ENCODE results near the gene SOWAHA. TPM values are rescaled to one million over a fixed set of nuclear protein-coding genes. Genes with fewer than 3 reads are reported as not detected.

Gene SOWAHA
- total and polyA plus RNA-seq, 11 donors: 0.03 to 0.50 (median 0.24) TPM; not detected in 6

GRCh38 chr5:132768485-132768868, 44.6 kb upstream of the SOWAHA start:
- no peaks in the 10 kb centered on the region for H3K9me3 ChIP-seq
- 98 to 100% (median 100%) methylated on average over 3 of the region's 3 CpGs for WGBS, 4 donors
- H3K4me3 ChIP-seq: no peak overlapping the region
- H3K27me3 ChIP-seq: no peaks in the 10 kb centered on the region
- intact Hi-C loops (cut with DNase I): loop anchor here in 1 of 10 donors (5.0 kb wide), 1 partner anchor 49 kb away; no protein-coding TSS in a partner anchor
- TF ChIP-seq POLR2A (IDR thresholded peaks at IDR 0.05): no peak
- no peak for TF ChIP-seq CTCF (IDR thresholded peaks at IDR 0.05)
- H3K36me3 ChIP-seq: peaks cover 0 to 21% (median 18%) of the 10 kb centered on the region in 9 donors
- H3K4me1 ChIP-seq: peaks cover 2 to 81% (median 63%) of the 10 kb centered on the region in 12 donors
- peak overlapping the region in 4 of 12 donors; percentile 19 to 57 (median 43) for H3K27ac ChIP-seq
- DNase-seq: no peak
- no peak for ATAC-seq

- no peaks in the 10 kb centered on the region for H3K27me3 ChIP-seq
- no peak for DNase-seq
- TF ChIP-seq CTCF (IDR thresholded peaks at IDR 0.05) (no peak), POLR2A (IDR thresholded peaks at IDR 0.05) (no peak)
- no peak overlapping the region for H3K4me3 ChIP-seq
- intact Hi-C loops (cut with DNase I): no loop called here
- H3K36me3 ChIP-seq: no peaks in the 10 kb centered on the region
- H3K27ac ChIP-seq: peak overlapping the region; percentile 33 to 76 (median 63)
- peak in 2 of 4 donors; percentile 13 for ATAC-seq
- H3K4me1 ChIP-seq: peaks cover 2 to 96% (median 76%) of the 10 kb centered on the region in 12 donors
- 59 to 79% (median 69%) methylated on average over 8 of the region's 8 CpGs for WGBS, 4 donors
- no peaks in the 10 kb centered on the region for H3K9me3 ChIP-seq
Observed at GRCh38 chr5:132770476-132771159, 42.5 kb upstream of the SOWAHA start.

- WGBS, 4 donors: 15 to 30% (median 25%) methylated on average over 5 to 8 of the region's 8 CpGs
- DNase-seq (peak in 4 of 5 donors; percentile 57 to 73 (median 65)), ATAC-seq (peak; percentile 33 to 71 (median 50))
- Histone ChIP-seq H3K27ac (peak overlapping the region in 11 of 12 donors; percentile 33 to 79 (median 65)), H3K27me3 (no peaks in the 10 kb centered on the region), H3K4me1 (peaks cover 2 to 93% (median 75%) of the 10 kb centered on the region in 12 donors), H3K36me3 (no peaks in the 10 kb centered on the region), H3K4me3 (no peak overlapping the region), H3K9me3 (no peaks in the 10 kb centered on the region)
- intact Hi-C loops (cut with DNase I): no loop called here
- TF ChIP-seq CTCF (IDR thresholded peaks at IDR 0.05) (no peak), POLR2A (IDR thresholded peaks at IDR 0.05) (no peak)
Observed at GRCh38 chr5:132771503-132771998, 41.6 kb upstream of the SOWAHA start.

GRCh38 chr5:132772291-132773070, 40.6 kb upstream of the SOWAHA start:
- TF ChIP-seq POLR2A (IDR thresholded peaks at IDR 0.05): no peak
- TF ChIP-seq CTCF (IDR thresholded peaks at IDR 0.05): no peak
- WGBS, 4 donors: 51 to 79% (median 65%) methylated on average over 7 to 8 of the region's 8 CpGs
- Histone ChIP-seq H3K27me3 (no peaks in the 10 kb centered on the region), H3K4me1 (peaks cover 2 to 84% (median 66%) of the 10 kb centered on the region in 12 donors), H3K36me3 (no peaks in the 10 kb centered on the region), H3K27ac (peak overlapping the region in 11 of 12 donors; percentile 33 to 79 (median 65)), H3K9me3 (no peaks in the 10 kb centered on the region), H3K4me3 (no peak overlapping the region)
- intact Hi-C loops (cut with DNase I): no loop called here
- DNase-seq (no peak), ATAC-seq (no peak)

Data from heart left ventricle (tissue), 16 donors.